Mucosa of descending colon (tissue), 3 donors: Measurements from ENCODE around the gene PHEX. TPM values are rescaled to one million over a fixed set of nuclear protein-coding genes. Genes with fewer than 3 reads are reported as not detected.
A peak's percentile ranks its signal among the peaks of the same experiment; 100 is the strongest.

Experiments used
- ATAC-seq: fragments of 200-7000 bp; cut with Tn5 transposase; one replicate; pipeline ENCODE4 v1.9.1; 2020; ENCODE audit warnings: mild to moderate bottlenecking, moderate library complexity
- DNase-seq, 3 donors: peaks; one replicate each; pipeline ENCODE4 v3.0.0-alpha.2; 2020
- H3K36me3 ChIP-seq: fragments of 200-600 bp; one replicate; pipeline ENCODE4 v1.8.0; 2021; ENCODE audit warnings: low read depth, mild to moderate bottlenecking
- H3K4me1 ChIP-seq: fragments of 200-600 bp; one replicate; pipeline ENCODE4 v1.8.0; 2021; ENCODE audit warnings: low read depth, mild to moderate bottlenecking
- H3K4me3 ChIP-seq: fragments of 200-600 bp; one replicate; pipeline ENCODE4 v1.8.0; 2021; ENCODE audit warnings: mild to moderate bottlenecking
- H3K9me3 ChIP-seq: fragments of 200-600 bp; one replicate; pipeline ENCODE4 v1.8.0; 2021; ENCODE audit warnings: mild to moderate bottlenecking
- intact Hi-C, 2 donors: fragments of 100-400 bp; cut with DNase I in 1 of 2; cut with micrococcal nuclease in 1 of 2; formaldehyde crosslinking; loops; one replicate each; pipeline versions ENCODE4 v1.11.0 to v1.11.1; 2022; cut with DNase I, micrococcal nuclease
- total RNA-seq, 3 donors: library from RNA; stranded (reverse); fragmentation: NEBNext Ultra II Directional in 2 of 3; extraction: Animal tissue kit (Norgen Biotek cat#: 25700) in 2 of 3; gene quantifications; one replicate each; pipeline versions ENCODE4 v1.2.1 to v1.2.4, GENCODE V29; 2021 to 2023
- TF ChIP-seq, protein P1 (sequence below): fragments of 200-600 bp; IDR thresholded peaks from one replicate; pipeline ENCODE4 v1.8.0; 2022; ENCODE audit warnings: antibody characterized with exemption, mild to moderate bottlenecking
- donor health status: DM: no; HTN: no; CAD: no; lungs with moderate emphysema.
- donor health status: DM: no; HTN: no; CAD: no.
- donor health status: DM: no; HTN: yes; CAD: no.

Gene PHEX
- total RNA-seq, 3 donors from 2014 or later: 0.19 TPM; not detected in 1

DNA sequence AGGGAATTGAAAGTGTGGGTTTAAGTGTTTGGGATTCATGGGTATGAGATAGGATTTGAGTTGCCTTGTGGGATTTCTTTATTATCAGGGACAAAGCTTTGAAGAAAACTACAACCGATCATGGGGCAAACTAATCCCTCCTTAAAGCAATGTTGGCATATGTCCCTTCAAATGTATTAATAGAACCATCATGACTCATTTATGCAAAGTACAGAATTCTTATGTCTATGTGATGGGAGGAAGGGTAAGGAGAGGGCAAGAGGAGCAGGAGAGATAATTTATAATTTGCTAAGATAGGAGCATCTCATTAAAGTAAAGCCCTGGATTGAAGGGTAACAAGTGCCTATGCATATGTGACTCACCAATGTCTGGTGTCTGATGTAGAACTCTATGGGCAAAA is 94.2 kb downstream of the PHEX start:
- DNase-seq (no peak), ATAC-seq (no peak)
- intact Hi-C loops: no loop called here
- Histone ChIP-seq H3K36me3 (no peaks in the 10 kb centered on the region), H3K4me1 (no peaks in the 10 kb centered on the region), H3K9me3 (no peaks in the 10 kb centered on the region), H3K4me3 (no peak overlapping the region)
- TF ChIP-seq, protein P1, sequence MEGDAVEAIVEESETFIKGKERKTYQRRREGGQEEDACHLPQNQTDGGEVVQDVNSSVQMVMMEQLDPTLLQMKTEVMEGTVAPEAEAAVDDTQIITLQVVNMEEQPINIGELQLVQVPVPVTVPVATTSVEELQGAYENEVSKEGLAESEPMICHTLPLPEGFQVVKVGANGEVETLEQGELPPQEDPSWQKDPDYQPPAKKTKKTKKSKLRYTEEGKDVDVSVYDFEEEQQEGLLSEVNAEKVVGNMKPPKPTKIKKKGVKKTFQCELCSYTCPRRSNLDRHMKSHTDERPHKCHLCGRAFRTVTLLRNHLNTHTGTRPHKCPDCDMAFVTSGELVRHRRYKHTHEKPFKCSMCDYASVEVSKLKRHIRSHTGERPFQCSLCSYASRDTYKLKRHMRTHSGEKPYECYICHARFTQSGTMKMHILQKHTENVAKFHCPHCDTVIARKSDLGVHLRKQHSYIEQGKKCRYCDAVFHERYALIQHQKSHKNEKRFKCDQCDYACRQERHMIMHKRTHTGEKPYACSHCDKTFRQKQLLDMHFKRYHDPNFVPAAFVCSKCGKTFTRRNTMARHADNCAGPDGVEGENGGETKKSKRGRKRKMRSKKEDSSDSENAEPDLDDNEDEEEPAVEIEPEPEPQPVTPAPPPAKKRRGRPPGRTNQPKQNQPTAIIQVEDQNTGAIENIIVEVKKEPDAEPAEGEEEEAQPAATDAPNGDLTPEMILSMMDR: no peak

GRCh38 chrX:22128961-22129360 is 96.8 kb downstream of the PHEX start:
- H3K4me3 ChIP-seq: no peak overlapping the region
- no peaks in the 10 kb centered on the region for H3K4me1 ChIP-seq
- H3K36me3 ChIP-seq: no peaks in the 10 kb centered on the region
- no peaks in the 10 kb centered on the region for H3K9me3 ChIP-seq
- TF ChIP-seq, protein P1: no peak
- ATAC-seq: no peak
- intact Hi-C loops: no loop called here
- DNase-seq: no peak

DNA sequence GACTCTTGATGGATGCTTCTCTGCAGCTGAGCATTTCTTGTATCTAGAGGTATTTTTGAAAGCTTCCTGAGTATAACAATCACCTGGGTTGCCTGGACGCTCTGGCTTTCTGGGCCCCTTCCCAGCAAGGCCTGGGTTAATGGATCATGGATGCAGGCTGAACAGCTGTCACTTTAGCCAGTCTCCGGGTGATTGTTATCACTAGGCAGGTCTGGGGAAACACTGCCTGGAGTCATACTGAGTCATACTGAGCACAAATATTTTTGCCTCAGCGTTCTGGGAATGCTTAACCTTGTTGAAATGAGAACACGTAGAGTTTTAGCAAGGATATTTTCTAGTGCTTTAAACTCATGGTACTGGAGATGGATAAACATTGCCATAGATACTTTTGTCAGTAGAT is 102.6 kb downstream of the PHEX start:
- no peaks in the 10 kb centered on the region for H3K4me1 ChIP-seq
- H3K9me3 ChIP-seq: no peaks in the 10 kb centered on the region
- intact Hi-C loops: no loop called here
- H3K36me3 ChIP-seq: no peaks in the 10 kb centered on the region
- peak; percentile 17 for ATAC-seq
- no peak overlapping the region for H3K4me3 ChIP-seq
- DNase-seq: no peak
- TF ChIP-seq, protein P1: no peak

DNA sequence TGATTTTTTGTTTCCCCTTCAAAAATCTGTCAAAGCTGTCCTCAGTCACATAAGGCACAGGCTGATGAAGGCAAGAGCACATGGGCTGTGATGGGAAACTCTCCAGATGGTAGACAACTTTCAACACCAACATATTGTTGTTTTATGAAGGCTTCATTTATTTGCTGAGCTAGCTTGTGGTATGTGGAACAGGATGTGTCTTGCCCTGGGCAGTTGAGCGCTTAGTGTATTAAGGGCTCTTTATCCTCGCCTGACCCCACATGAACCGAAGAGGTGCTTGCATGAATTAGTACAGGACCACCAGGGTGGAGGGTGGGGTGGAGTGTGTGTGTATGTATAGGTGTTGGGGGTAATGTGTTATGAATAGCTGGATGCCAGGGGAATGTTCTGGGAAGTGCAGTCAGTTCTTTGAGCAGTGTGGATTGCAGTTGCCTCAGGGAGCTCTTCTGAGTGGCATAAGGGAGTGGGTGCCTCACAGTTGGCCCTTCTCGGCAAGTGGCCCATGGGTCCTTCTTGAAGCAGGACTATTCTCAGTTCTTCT is 103.1 kb downstream of the PHEX start:
- no peak for ATAC-seq
- Histone ChIP-seq H3K36me3 (no peaks in the 10 kb centered on the region), H3K4me1 (no peaks in the 10 kb centered on the region), H3K9me3 (no peaks in the 10 kb centered on the region), H3K4me3 (no peak overlapping the region)
- TF ChIP-seq, protein P1: no peak
- intact Hi-C loops: no loop called here
- DNase-seq: no peak

GRCh38 chrX:22135994-22136684 is 104.0 kb downstream of the PHEX start:
- intact Hi-C loops: no loop called here
- peak; percentile 63 for ATAC-seq
- TF ChIP-seq, protein P1: peak; percentile 18
- H3K4me1 ChIP-seq: no peaks in the 10 kb centered on the region
- no peak overlapping the region for H3K4me3 ChIP-seq
- peak in 1 of 3 donors; percentile 40 for DNase-seq
- H3K9me3 ChIP-seq: no peaks in the 10 kb centered on the region
- H3K36me3 ChIP-seq: no peaks in the 10 kb centered on the region
